NB4 (cell line): ENCODE data around the gene TPM2.

Experiments used
- CTCF ChIP-seq: IDR thresholded peaks from one replicate; pipeline ENCODE4 v1.5.1; 2012; ENCODE audit warnings: low read depth, low read length
- MAX ChIP-seq: IDR thresholded peaks from 2 replicates; pipeline ENCODE4 v1.6.1; 2011; ENCODE audit warnings: low read depth, low read length
- POLR2A ChIP-seq: IDR thresholded peaks from 2 replicates; pipeline ENCODE4 v1.6.1; 2011; ENCODE audit warnings: mild to moderate bottlenecking; ENCODE audit not compliant: insufficient read length; ENCODE audit errors: extremely low read depth

- TF ChIP-seq CTCF (no peak), POLR2A (no peak), MAX (no peak)
Measured at GRCh38 chr9:35667939-35668338, 21.8 kb downstream of the TPM2 start.
